GM23248 (cell line): ENCODE measurements around the gene KRT8. TPM values are rescaled to one million over a fixed set of nuclear protein-coding genes. Genes with fewer than 3 reads are reported as not detected.

ENCODE experiments used
- DNase-seq: peaks from one replicate; pipeline ENCODE4 v3.0.0-alpha.2; 2015
- H2AFZ ChIP-seq: fragments of 200-600 bp; sonication (generic); 2 replicates; pipeline ENCODE4 v1.6.1; 2016; ENCODE audit warnings: antibody characterized with exemption
- H3F3A ChIP-seq: fragments of 200-600 bp; sonication (generic); 2 replicates; pipeline ENCODE4 v1.6.1; 2016; ENCODE audit warnings: mild to moderate bottlenecking, antibody characterized with exemption, mixed run types; ENCODE audit not compliant: insufficient read depth
- H3K27ac ChIP-seq: fragments of 200-600 bp; sonication (generic); 2 replicates; pipeline ENCODE4 v1.5.1; 2016; ENCODE audit warnings: mild to moderate bottlenecking
- H3K27me3 ChIP-seq: fragments of 200-600 bp; sonication (generic); replicated peaks from 2 replicates; pipeline ENCODE4 v1.6.1; 2016; ENCODE audit warnings: mild to moderate bottlenecking; ENCODE audit not compliant: insufficient read depth
- H3K36me3 ChIP-seq: fragments of 200-600 bp; sonication (generic); 2 replicates; pipeline ENCODE4 v1.6.1; 2016; ENCODE audit warnings: low read depth, mild to moderate bottlenecking
- H3K4me1 ChIP-seq: fragments of 200-600 bp; sonication (generic); 2 replicates; pipeline ENCODE4 v1.6.1; 2016; ENCODE audit warnings: mild to moderate bottlenecking; ENCODE audit not compliant: insufficient read depth
- H3K4me2 ChIP-seq: fragments of 200-600 bp; sonication (generic); one replicate; pipeline ENCODE4 v1.6.1; 2016; ENCODE audit warnings: mild to moderate bottlenecking; ENCODE audit not compliant: unreplicated experiment
- H3K4me3 ChIP-seq: fragments of 200-600 bp; sonication (generic); 2 replicates; pipeline ENCODE4 v1.5.1; 2016; ENCODE audit warnings: mild to moderate bottlenecking
- H3K79me2 ChIP-seq: fragments of 200-600 bp; sonication (generic); 2 replicates; pipeline ENCODE4 v1.6.1; 2016; ENCODE audit warnings: mild to moderate bottlenecking; ENCODE audit not compliant: insufficient read depth
- H3K9ac ChIP-seq: fragments of 200-600 bp; sonication (generic); 2 replicates; pipeline ENCODE4 v1.6.1; 2016; ENCODE audit warnings: mild to moderate bottlenecking
- H3K9me2 ChIP-seq: fragments of 200-600 bp; sonication (generic); 2 replicates; pipeline ENCODE4 v1.6.1; 2016; ENCODE audit warnings: mixed run types, mild to moderate bottlenecking, moderate library complexity; ENCODE audit not compliant: insufficient read depth
- H3K9me3 ChIP-seq: fragments of 200-600 bp; sonication (generic); one replicate; pipeline ENCODE4 v1.6.1; 2017; ENCODE audit warnings: low read depth
- H4K20me1 ChIP-seq: fragments of 200-600 bp; sonication (generic); 2 replicates; pipeline ENCODE4 v1.6.0; 2016; ENCODE audit not compliant: insufficient read depth
- EZH2 ChIP-seq: fragments of 200-600 bp; sonication (generic); IDR thresholded peaks from 2 replicates; pipeline ENCODE4 v1.6.1; 2018; ENCODE audit warnings: antibody characterized with exemption, mild to moderate bottlenecking; ENCODE audit not compliant: insufficient read depth, poor library complexity, severe bottlenecking
- EZH2phosphoT487 ChIP-seq: fragments of 200-600 bp; sonication (generic); IDR thresholded peaks from 2 replicates; pipeline ENCODE4 v1.6.1; 2018; ENCODE audit warnings: antibody characterized with exemption, moderate library complexity, mild to moderate bottlenecking, low read depth; ENCODE audit not compliant: insufficient read depth
- WGBS, 2 experiments: methylation state at CpG; one replicate each; pipeline ENCODE4 v1.1.6; 2015 to 2017; ENCODE audit warnings: low lambda C conversion rate in 2 of 2, low coverage in 1 of 2; ENCODE audit errors: missing lambda C conversion rate in 2 of 2; 5-methylcytosine and 5-hydroxymethylcytosine counted together
- in situ Hi-C: fragments of 300-500 bp; cut with MboI; formaldehyde crosslinking; loops from 2 replicates; pipeline ENCODE4 v1.15.0; 2020
- polyA plus RNA-seq: library from polyadenylated mRNA; unstranded; fragments of >200 nt; fragmentation: Nextera tagmentation; extraction: Ambion mirVana; gene quantifications from 2 replicates; pipeline ENCODE4 v1.2.1, GENCODE V29; 2016
- total RNA-seq: library from RNA; depleted of rRNA; stranded (reverse); fragments of >200 nt; shearing (Covaris generic); gene quantifications from 2 replicates; pipeline ENCODE4 v1.2.3, GENCODE V29; 2014

Gene KRT8
- total and polyA plus RNA-seq, 2 experiments from 2014 or later, result 5.5 to 19.8 TPM

DNA sequence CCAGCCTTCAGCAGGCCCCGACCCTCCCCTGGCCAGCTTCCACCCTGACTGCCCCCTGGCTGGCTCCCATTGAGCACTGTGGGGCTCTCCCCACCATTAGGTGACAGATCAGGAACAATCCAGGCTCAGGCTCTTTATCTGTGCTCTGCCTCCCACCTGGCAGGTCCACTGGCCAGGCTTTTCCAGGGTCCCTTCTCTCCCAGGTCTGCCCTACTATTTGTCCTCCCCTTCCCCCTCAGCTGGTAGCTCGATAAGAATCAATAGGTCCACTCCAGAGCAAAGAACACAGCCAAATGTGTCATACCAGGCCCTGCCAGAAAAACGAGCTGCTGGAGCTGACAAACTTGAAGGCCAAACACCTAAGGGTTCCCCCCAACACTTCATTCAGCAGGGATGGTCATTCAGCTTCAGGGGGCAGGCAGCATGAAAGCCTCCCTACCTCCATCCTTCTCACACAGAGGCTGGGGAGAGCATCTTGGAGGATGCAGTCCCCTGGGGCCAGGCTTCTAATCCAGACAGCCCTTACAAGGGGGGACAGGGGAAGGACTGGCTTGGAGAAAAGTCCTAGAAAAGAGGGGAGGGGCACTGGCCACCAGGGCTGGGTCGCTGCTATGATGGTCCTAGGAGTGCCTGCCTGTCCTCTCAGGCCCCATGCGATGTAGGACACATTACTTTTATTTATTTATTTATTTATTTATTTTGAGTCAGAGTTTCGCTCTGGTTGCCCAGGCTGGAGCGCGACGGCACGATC lies 42.1 kb upstream of the KRT8 start:
- H3K27ac ChIP-seq, result no peak overlapping the region
- H4K20me1 ChIP-seq, result no peaks in the 10 kb centered on the region
- H3K4me1 ChIP-seq, result peaks cover 30% of the 10 kb centered on the region
- H3K9me2 ChIP-seq, result no peaks in the 10 kb centered on the region
- H3F3A ChIP-seq, result no peaks in the 10 kb centered on the region
- no peaks in the 10 kb centered on the region for H3K9me3 ChIP-seq
- H3K9ac ChIP-seq, result no peak overlapping the region
- no peaks in the 10 kb centered on the region for H3K27me3 ChIP-seq
- in situ Hi-C loops, result no loop called here
- peaks cover 12% of the 10 kb centered on the region; the same call in 1 of the 2 replicates for H3K79me2 ChIP-seq
- no peak overlapping the region for H2AFZ ChIP-seq
- H3K36me3 ChIP-seq, result no peaks in the 10 kb centered on the region
- no peak for TF ChIP-seq EZH2phosphoT487
- no peak for TF ChIP-seq EZH2
- no peak overlapping the region for H3K4me2 ChIP-seq
- peak; percentile 42 for DNase-seq
- no peak overlapping the region for H3K4me3 ChIP-seq
- WGBS, 2 experiments, result 78 to 81% methylated on average over 10 of the region's 10 CpGs

DNA sequence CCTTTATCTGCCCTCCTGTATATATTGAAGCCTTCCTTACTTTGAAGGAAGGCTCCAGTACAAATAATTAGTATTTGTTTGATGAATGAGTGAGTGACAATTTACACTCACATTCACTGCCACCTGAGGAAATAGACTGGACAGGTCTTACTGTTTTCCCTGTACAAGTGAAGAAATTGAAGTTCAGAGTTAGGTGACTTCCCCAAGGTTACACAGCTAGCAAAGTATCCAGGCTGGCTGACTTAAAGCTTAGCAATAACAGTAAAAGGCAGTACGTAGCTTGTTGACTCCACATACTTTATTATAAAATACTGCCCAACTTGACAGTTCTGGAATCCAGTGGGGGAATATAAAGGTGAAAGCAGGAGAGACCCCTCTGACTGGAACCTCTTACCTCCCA lies 41.5 kb upstream of the KRT8 start:
- H3F3A ChIP-seq, result no peaks in the 10 kb centered on the region
- H3K9me2 ChIP-seq, result no peaks in the 10 kb centered on the region
- DNase-seq, result no peak
- no peaks in the 10 kb centered on the region for H3K27me3 ChIP-seq
- H4K20me1 ChIP-seq, result no peaks in the 10 kb centered on the region
- TF ChIP-seq EZH2 (no peak), EZH2phosphoT487 (no peak)
- WGBS, 2 experiments, result 84 to 90% methylated on average over 1 of the region's 1 CpG
- H3K36me3 ChIP-seq, result no peaks in the 10 kb centered on the region
- H3K4me1 ChIP-seq, result peaks cover 30% of the 10 kb centered on the region
- H3K4me3 ChIP-seq, result no peak overlapping the region
- H3K4me2 ChIP-seq, result peak overlapping the region; percentile 71
- peak overlapping the region; percentile 5; the same call in 1 of the 2 replicates for H3K27ac ChIP-seq
- H2AFZ ChIP-seq, result no peak overlapping the region
- 0 out of 2 replicates have a peak overlapping the region, but pooled peaks have one; percentile 20 for H3K9ac ChIP-seq
- H3K79me2 ChIP-seq, result peaks cover 12% of the 10 kb centered on the region; the same call in 1 of the 2 replicates
- in situ Hi-C loops, result no loop called here
- H3K9me3 ChIP-seq, result no peaks in the 10 kb centered on the region

DNA sequence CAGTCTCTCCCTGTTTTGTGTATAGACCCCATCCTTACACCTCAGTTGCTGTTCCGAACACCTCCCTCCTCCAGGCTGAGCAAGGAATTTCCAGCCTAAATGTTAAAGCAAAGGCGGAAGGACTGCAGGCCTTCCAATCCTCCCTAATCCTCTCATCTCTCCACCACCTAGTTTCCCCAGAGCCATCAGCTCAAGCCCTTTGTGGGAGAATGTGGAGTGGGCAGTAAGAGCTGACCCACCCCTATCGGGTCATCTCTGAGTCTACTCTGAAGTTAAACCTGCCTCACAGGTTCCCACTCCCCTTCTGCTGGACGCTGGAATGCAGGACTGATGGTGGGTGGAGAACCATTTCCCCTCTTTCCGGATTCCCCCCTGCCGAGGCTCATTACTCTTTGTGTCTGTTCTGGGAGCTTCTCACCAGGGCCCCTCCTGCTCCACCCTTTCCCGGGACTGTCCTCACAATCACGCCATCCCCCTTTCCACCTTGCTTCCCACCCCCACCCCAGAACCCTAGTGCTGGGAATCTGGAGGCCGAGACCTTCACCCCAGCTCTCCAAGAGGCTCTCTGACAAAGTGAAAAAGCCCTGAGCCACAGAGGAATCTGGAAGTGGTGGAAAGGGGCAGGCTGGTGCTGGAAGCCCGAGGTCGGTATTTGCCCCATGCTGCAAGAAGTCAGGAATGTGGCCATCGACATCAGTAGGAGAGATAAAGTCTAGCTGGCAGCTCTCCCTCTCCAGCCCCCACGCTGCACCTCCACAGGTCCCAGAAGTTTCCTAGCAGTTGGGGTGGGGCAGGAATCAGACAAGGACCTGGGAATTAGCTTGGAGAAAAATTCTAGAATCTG lies 40.7 kb upstream of the KRT8 start:
- Histone ChIP-seq H3K9me2 (no peaks in the 10 kb centered on the region), H3K4me3 (no peak overlapping the region), H3K36me3 (no peaks in the 10 kb centered on the region), H3K9ac (peak overlapping the region; percentile 20; the same call in 1 of the 2 replicates), H3K79me2 (peaks cover 12% of the 10 kb centered on the region; the same call in 1 of the 2 replicates), H3F3A (no peaks in the 10 kb centered on the region), H3K27me3 (no peaks in the 10 kb centered on the region), H3K4me1 (peaks cover 30% of the 10 kb centered on the region), H4K20me1 (no peaks in the 10 kb centered on the region), H3K9me3 (no peaks in the 10 kb centered on the region), H3K4me2 (peak overlapping the region; percentile 71), H3K27ac (peak overlapping the region; percentile 5; the same call in 1 of the 2 replicates), H2AFZ (peak overlapping the region; percentile 38)
- 42 to 45% methylated on average over 13 of the region's 13 CpGs for WGBS, 2 experiments
- TF ChIP-seq EZH2 (no peak), EZH2phosphoT487 (no peak)
- in situ Hi-C loops, result no loop called here
- peak; percentile 55 for DNase-seq

DNA sequence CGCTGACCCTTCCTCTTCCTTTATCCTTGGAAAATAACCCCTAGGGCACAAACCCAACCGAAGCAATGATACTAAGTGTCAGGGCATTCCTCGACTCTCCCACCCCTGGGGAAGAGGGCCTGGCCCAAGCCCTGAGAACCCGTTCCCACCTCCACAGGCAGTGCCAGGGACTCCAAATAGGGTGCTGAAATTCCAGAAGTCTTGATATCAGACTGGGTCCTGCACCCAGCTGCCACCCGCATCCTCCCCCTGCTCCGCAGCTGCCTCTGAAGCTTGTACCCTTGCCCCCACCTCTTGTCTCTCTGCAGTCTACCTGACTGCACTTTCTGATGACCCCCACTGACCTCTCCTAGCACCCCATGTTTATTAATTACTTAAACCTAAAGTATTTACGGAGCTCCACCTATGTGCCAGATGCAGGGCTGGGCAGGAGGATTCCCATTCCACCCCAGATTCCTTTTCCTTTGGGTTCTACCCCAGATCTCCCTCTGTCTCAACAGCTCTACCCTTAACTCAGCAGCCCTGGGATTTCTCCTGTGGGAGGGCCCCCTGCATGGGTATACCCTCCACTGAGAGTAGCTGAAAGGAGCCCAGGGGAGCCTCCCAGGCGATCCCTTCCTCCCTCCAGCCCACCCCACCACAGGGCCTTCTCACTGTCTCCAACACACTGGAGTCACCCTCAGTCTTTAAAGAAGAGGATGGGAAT lies 40.0 kb upstream of the KRT8 start:
- Histone ChIP-seq H2AFZ (no peak overlapping the region), H3K4me3 (no peak overlapping the region), H3K36me3 (no peaks in the 10 kb centered on the region), H3K9ac (no peak overlapping the region), H3K9me3 (no peaks in the 10 kb centered on the region), H3K4me2 (peak overlapping the region; percentile 71), H3K79me2 (peaks cover 7% of the 10 kb centered on the region; the same call in 1 of the 2 replicates), H3F3A (no peaks in the 10 kb centered on the region), H3K27ac (no peak overlapping the region), H3K27me3 (no peaks in the 10 kb centered on the region), H3K9me2 (no peaks in the 10 kb centered on the region), H3K4me1 (peaks cover 25% of the 10 kb centered on the region), H4K20me1 (no peaks in the 10 kb centered on the region)
- WGBS, 2 experiments, result 93 to 94% methylated on average over 8 of the region's 8 CpGs
- no peak for TF ChIP-seq EZH2
- no peak for TF ChIP-seq EZH2phosphoT487
- in situ Hi-C loops, result no loop called here
- no peak for DNase-seq
